M059J (cell line): ENCODE measurements around the gene GPM6B. TPM values are rescaled to one million over a fixed set of nuclear protein-coding genes. Genes with fewer than 3 reads are reported as not detected.

ENCODE experiments used
- DNase-seq: peaks from one replicate; pipeline ENCODE4 v3.0.0-alpha.2; 2012; ENCODE audit warnings: low read depth
- total RNA-seq: library from RNA; depleted of rRNA; stranded (reverse); fragments of >200 nt; shearing (Covaris generic); gene quantifications from 2 replicates; pipeline ENCODE4 v1.2.3, GENCODE V29; 2014

The GPM6B gene
- total RNA-seq, 1 experiment from 2014 or later: 0.07 TPM

DNA sequence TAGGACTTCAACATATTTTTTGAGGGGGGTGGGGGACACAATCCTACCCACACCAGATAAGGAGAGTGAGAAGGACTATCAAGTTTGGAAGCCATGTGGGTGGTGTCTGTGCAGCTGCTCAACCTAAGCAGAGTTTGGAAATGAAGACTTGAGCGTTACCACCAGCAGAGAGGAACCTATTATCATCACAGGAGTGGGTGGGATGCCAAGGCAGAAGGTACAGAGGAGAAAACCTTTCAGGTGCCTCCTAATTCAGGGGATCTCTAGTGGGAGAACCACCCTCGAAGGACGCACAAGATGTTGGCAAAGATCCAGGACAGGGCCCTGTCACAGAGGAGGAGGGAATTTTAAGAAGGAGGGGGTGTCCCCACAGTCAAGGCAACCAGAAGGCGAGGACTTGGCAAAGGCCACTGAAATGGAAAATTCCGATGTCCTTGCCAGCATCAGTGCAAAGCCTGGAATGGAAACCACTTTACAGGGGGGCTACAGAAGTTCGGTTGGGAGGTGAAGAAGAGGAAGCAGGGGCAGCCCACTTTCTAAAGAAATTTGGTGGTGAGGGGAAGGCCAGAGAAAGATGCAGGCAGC lies 8.4 kb upstream of the GPM6B start:
- DNase-seq: no peak

DNA sequence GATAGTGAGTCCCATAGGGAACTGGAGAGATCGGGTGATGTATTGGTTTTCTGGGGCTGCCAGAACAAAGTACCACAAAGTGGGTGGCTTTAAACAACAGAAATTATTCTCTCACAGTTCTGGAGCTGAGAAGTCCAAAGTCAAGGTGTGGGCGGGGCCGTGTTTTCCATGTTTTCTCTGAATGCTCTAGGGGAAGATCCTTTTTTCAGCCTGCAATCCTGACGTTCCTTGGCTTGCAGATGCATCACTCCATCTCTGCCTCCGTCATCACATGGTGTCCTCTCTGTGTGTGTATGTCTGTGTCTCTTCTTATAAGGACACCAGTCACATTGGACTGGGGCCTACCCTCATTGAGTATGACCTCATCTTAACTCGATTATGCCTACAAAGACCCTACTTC lies 7.9 kb upstream of the GPM6B start:
- DNase-seq: no peak

- no peak for DNase-seq
These were observed 4.8 kb upstream of the GPM6B start for GRCh38 chrX:13821738-13822137.

- no peak for DNase-seq
These were observed 717 bp downstream of the GPM6B start for GRCh38 chrX:13816176-13816575.

- no peak for DNase-seq
These were observed 1.2 kb downstream of the GPM6B start for GRCh38 chrX:13815664-13816063.

GRCh38 chrX:13808865-13809264 lies 8.0 kb downstream of the GPM6B start:
- DNase-seq: no peak

DNA sequence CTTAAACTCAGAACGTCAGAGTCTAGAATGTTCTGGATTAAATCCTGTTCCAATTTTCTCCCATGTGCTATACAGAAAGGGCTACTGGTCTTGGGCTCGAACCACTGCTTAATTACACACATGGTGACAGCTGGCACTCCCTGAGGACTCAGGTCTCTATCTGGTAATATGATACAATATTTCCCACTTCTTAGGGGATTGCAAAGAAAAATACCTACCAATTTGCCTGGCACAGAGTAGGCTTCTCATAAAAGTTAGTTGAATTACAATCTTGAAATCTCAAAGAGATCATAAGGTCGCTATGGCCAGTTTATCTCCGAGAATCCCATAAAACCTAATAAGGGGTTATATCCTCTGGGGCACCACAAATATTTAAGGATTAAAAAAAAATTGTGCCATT lies 8.6 kb downstream of the GPM6B start:
- no peak for DNase-seq

GRCh38 chrX:13805241-13805640 lies 11.7 kb downstream of the GPM6B start:
- DNase-seq: no peak

DNA sequence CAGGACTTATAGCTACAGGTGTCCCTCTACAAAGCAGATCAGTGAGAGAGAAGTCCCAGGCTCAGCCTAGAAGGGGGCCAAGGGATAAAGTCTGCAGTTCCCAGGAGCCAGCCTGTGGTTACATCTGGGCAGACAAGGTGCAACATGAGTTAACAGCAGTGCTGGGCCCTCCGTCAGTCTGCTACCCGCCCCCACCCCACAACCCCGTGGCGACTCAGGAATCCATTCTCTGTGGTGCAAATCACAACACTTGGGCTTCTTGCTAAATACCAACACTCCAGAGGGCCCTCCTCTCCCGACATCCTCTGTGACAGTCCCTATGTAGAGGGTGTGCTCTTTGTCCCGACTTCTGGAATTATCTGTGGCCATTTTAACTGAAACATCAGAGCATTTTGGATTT lies 13.8 kb downstream of the GPM6B start:
- no peak for DNase-seq

- no peak for DNase-seq
These were observed 18.7 kb downstream of the GPM6B start for GRCh38 chrX:13798184-13798583.

- no peak for DNase-seq
These were observed 19.4 kb downstream of the GPM6B start for GRCh38 chrX:13797512-13797911.

DNA sequence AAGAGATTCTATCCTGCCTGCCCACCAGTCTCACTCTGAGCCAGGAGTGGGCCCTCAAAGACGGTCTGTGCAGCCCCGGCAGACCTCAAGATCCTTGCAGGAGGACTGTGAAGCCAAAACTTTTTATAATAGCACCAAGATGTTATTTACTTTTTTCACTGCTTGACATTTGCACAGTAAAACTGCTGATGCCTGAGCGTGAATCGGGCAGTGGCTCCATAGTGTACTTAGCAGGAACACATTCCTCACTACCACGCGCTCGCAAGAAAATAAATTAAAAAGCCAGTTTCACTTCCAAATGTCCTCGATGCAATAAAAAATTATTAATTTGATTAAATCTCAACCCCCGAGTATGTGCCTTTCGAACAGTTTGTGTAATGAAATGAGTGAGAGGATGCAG lies 22.5 kb downstream of the GPM6B start:
- DNase-seq: no peak

DNA sequence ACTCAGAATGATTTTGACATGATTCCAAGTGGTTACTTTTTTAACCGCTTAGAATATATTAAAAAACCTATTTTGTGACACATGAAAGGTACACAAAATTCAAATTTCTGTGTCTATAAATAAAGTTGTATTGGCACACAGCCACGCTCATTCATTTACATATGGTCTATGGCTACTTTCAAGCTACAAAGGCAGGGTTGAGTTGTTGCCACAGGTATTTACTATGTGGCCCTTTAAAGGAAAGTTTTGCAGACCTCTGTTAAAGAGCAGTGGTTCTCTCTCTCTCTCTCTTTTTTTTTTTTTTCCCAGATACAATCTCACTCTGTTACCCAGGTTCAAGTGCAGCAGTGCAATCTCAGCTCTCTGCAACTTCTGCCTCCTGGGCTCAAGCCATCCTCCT lies 23.0 kb downstream of the GPM6B start:
- DNase-seq: no peak

DNA sequence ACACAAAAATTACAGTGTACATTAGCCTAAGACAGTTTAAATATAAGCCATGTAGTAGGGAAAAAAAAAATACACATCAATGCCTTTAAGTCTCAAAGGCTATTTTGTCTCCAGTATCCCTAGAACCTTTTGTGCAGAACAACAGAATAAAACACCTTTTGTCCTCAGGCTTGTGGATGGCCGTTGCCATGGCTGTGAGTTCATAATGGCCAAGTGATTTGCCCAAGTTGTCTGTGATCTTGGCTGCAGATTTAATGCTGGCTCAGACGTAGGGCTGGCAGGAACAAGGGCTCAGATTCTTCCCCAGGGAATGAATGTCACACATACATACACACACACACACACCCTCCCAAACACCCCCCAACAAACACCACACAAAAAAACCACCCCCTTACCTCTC lies 25.3 kb downstream of the GPM6B start:
- DNase-seq: no peak

DNA sequence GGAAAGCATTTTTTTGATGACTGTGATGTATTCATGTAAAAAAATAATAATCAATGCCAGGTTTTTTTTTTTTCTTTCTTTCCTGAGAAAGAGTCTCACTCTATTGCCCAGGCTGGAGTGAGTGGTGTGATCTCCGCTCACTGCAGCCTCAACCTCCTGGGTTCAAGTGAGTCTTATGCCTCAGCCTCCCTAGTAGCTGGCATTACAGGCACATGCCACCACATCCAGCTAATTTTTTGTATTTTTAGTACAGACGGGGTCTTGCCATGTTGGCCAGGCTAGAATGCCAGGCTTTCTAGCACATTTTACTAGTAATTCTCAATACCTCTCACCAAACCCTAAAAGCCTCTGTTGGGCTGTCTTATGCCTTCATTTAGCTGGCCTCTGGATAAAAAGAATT lies 25.7 kb downstream of the GPM6B start:
- DNase-seq: no peak

- peak; percentile 3 for DNase-seq
These were observed 26.4 kb downstream of the GPM6B start for GRCh38 chrX:13790206-13791131.

DNA sequence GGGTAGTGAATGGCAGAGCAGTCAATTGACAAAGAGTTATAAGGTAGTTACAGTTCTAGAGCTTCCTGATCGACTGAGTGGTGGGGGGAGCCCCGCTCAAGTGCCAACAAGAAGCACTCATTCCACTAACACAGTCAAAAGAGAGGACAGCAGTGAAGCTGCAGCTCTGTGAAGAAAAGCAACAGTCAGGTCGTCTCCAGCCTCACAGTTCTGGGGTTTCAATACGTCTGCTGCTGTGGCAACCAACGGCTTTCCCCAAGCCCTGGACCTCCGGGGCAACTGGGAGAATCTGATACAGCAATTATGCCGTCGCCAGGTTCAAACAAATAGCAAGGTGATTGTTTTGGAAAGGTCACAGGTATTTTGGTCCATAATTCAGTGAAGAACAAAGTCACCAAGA lies 30.8 kb downstream of the GPM6B start:
- no peak for DNase-seq

GRCh38 chrX:13780868-13781427 lies 35.9 kb downstream of the GPM6B start:
- no peak for DNase-seq

- peak; percentile 49 for DNase-seq
These were observed 38.0 kb downstream of the GPM6B start for GRCh38 chrX:13778916-13779315.

- DNase-seq: no peak
These were observed 40.5 kb downstream of the GPM6B start for GRCh38 chrX:13776387-13776786.

DNA sequence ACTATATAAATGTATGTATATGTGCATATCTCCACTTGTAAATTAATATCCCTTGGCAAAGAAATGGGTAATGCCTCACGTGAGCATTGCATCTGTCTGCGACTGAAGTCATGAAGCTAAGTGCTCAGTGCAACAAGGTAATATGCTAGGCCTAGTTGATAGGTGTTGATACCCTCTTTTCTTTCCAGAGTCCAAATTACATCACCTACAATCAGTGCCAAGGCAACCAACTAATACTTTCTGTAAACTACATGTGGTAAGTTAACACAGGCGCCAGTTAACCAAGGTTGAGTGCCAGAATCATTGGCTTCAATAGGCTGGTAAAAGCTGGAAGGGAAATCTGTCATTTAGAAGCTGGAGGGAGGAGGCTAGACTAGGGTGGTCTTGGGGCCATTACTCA lies 41.1 kb downstream of the GPM6B start:
- DNase-seq: no peak

GRCh38 chrX:13774696-13775095 lies 42.2 kb downstream of the GPM6B start:
- no peak for DNase-seq

- DNase-seq: peak; percentile 6
These were observed 46.8 kb downstream of the GPM6B start for GRCh38 chrX:13770013-13770535.
